ENCODE results near the gene THAP7. TPM values are rescaled to one million over a fixed set of nuclear protein-coding genes. Genes with fewer than 3 reads are reported as not detected.

THAP7 gene
- total RNA-seq, 1 experiment from 2014 or later: 38.5 TPM

DNA sequence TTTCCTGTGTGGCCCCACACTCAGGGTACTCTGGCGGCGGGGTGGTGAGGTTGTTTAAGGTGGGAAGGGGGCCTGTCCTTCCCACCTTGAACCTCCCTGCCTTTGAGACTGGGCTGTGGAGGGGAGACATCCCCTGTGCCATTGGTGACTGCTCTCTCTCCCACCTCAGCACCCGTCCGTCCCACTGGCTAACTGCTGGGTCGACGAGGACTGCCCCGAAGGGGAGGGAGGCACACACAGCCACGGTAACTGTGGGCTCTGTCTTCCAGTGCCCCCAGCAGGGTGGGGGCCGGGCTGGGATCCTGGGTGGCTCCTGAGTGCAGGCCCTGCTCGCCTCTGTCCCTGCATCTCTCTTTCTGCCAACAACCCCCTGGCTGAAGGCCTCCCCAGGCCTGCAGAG lies 20.6 kb upstream of the THAP7 start:
- Histone ChIP-seq H3K9me3 (ENCODE audit: low read depth, low read length, poor library complexity, severe bottlenecking) (no peaks in the 10 kb centered on the region), H3K27me3 (replicated peaks; ENCODE audit: insufficient read depth, low read depth, low read length, poor library complexity) (no peaks in the 10 kb centered on the region), H3K27ac (ENCODE audit: low read depth, low read length, poor library complexity, severe bottlenecking) (no peak overlapping the region), H3K36me3 (ENCODE audit: insufficient read depth, low read length, poor library complexity, severe bottlenecking) (no peaks in the 10 kb centered on the region), H3K4me1 (ENCODE audit: insufficient read depth, low read length, poor library complexity, severe bottlenecking) (no peaks in the 10 kb centered on the region), H3K4me3 (ENCODE audit: low read depth, low read length, poor library complexity, severe bottlenecking) (no peak overlapping the region)
- intact Hi-C loops (cut with micrococcal nuclease; ENCODE audit: unreplicated experiment): no loop called here
- ChIA-PET CTCF (no interaction called here), POLR2A (ENCODE audit: low non-redundant PET) (no interaction called here)
- TF ChIP-seq EZH2 (IDR thresholded peaks at IDR 0.05; ENCODE audit: borderline replicate concordance, low read depth, low read length, poor library complexity, severe bottlenecking): no peak
- TF ChIP-seq, protein P1, sequence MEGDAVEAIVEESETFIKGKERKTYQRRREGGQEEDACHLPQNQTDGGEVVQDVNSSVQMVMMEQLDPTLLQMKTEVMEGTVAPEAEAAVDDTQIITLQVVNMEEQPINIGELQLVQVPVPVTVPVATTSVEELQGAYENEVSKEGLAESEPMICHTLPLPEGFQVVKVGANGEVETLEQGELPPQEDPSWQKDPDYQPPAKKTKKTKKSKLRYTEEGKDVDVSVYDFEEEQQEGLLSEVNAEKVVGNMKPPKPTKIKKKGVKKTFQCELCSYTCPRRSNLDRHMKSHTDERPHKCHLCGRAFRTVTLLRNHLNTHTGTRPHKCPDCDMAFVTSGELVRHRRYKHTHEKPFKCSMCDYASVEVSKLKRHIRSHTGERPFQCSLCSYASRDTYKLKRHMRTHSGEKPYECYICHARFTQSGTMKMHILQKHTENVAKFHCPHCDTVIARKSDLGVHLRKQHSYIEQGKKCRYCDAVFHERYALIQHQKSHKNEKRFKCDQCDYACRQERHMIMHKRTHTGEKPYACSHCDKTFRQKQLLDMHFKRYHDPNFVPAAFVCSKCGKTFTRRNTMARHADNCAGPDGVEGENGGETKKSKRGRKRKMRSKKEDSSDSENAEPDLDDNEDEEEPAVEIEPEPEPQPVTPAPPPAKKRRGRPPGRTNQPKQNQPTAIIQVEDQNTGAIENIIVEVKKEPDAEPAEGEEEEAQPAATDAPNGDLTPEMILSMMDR (conservative IDR thresholded peaks at IDR 0.05; ENCODE audit: low read depth, low read length): no peak
- DNase-seq (ENCODE audit: low spot score): no peak
- BruUV-seq (replicated peaks): no TSS peak

GRCh38 chr22:21020802-21021429 lies 19.0 kb upstream of the THAP7 start:
- Histone ChIP-seq H3K36me3 (ENCODE audit: insufficient read depth, low read length, poor library complexity, severe bottlenecking) (no peaks in the 10 kb centered on the region), H3K9me3 (ENCODE audit: low read depth, low read length, poor library complexity, severe bottlenecking) (no peaks in the 10 kb centered on the region), H3K4me1 (ENCODE audit: insufficient read depth, low read length, poor library complexity, severe bottlenecking) (no peaks in the 10 kb centered on the region), H3K27ac (ENCODE audit: low read depth, low read length, poor library complexity, severe bottlenecking) (no peak overlapping the region), H3K4me3 (ENCODE audit: low read depth, low read length, poor library complexity, severe bottlenecking) (no peak overlapping the region), H3K27me3 (replicated peaks; ENCODE audit: insufficient read depth, low read depth, low read length, poor library complexity) (no peaks in the 10 kb centered on the region)
- no peak for DNase-seq (ENCODE audit: low spot score)
- BruUV-seq (replicated peaks): no TSS peak
- intact Hi-C loops (cut with micrococcal nuclease; ENCODE audit: unreplicated experiment): no loop called here
- TF ChIP-seq EZH2 (IDR thresholded peaks at IDR 0.05; ENCODE audit: borderline replicate concordance, low read depth, low read length, poor library complexity, severe bottlenecking): no peak
- TF ChIP-seq, protein P1 (conservative IDR thresholded peaks at IDR 0.05; ENCODE audit: low read depth, low read length): peak; percentile 55
- POLR2A ChIA-PET (ENCODE audit: low non-redundant PET): no interaction called here
- CTCF ChIA-PET: interaction anchor here (1.1 kb wide), 1 partner anchor 83 kb away, joined by 3 read pairs; no protein-coding TSS in a partner anchor

DNA sequence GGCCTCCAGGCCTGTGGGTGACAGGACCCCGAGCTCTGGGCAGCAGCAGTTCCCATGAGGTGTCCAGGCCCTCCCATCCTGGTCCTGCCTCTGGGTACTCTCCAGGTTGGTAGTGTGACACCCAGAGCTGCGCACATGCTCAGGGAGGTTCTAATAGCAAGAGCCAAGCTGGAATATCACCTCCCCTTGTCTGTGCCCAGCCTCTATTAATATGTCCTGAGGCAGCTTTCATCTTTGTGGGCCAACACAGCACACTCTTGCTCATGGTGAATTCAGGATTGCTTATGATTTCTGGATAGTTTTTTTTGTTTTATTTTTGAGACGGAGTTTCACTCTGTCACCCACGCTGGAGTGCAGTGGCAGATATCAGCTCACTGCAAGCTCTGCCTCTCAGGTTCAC lies 16.4 kb upstream of the THAP7 start:
- CTCF ChIA-PET: no interaction called here
- TF ChIP-seq, protein P1 (conservative IDR thresholded peaks at IDR 0.05; ENCODE audit: low read depth, low read length): no peak
- TF ChIP-seq EZH2 (IDR thresholded peaks at IDR 0.05; ENCODE audit: borderline replicate concordance, low read depth, low read length, poor library complexity, severe bottlenecking): no peak

More for the DNA sequence above, 16.4 kb upstream of the THAP7 start:
- DNase-seq (ENCODE audit: low spot score): no peak
- no peaks in the 10 kb centered on the region for H3K27me3 ChIP-seq (replicated peaks; ENCODE audit: insufficient read depth, low read depth, low read length, poor library complexity)
- H3K9me3 ChIP-seq (ENCODE audit: low read depth, low read length, poor library complexity, severe bottlenecking): no peaks in the 10 kb centered on the region
- no peak overlapping the region for H3K4me3 ChIP-seq (ENCODE audit: low read depth, low read length, poor library complexity, severe bottlenecking)
- POLR2A ChIA-PET (ENCODE audit: low non-redundant PET): no interaction called here
- no peaks in the 10 kb centered on the region for H3K36me3 ChIP-seq (ENCODE audit: insufficient read depth, low read length, poor library complexity, severe bottlenecking)
- no TSS peak for BruUV-seq (replicated peaks)
- peaks cover 17% of the 10 kb centered on the region for H3K4me1 ChIP-seq (ENCODE audit: insufficient read depth, low read length, poor library complexity, severe bottlenecking)
- intact Hi-C loops (cut with micrococcal nuclease; ENCODE audit: unreplicated experiment): no loop called here
- no peak overlapping the region for H3K27ac ChIP-seq (ENCODE audit: low read depth, low read length, poor library complexity, severe bottlenecking)

All from A673 (cell line).